ENCODE results near the gene TAF13.
"Not testable (repeated sequence)": the region's sequence is repeated elsewhere in the genome, so short reads cannot be mapped to it uniquely, and the experiment has no call there.

The TAF13 gene

DNA sequence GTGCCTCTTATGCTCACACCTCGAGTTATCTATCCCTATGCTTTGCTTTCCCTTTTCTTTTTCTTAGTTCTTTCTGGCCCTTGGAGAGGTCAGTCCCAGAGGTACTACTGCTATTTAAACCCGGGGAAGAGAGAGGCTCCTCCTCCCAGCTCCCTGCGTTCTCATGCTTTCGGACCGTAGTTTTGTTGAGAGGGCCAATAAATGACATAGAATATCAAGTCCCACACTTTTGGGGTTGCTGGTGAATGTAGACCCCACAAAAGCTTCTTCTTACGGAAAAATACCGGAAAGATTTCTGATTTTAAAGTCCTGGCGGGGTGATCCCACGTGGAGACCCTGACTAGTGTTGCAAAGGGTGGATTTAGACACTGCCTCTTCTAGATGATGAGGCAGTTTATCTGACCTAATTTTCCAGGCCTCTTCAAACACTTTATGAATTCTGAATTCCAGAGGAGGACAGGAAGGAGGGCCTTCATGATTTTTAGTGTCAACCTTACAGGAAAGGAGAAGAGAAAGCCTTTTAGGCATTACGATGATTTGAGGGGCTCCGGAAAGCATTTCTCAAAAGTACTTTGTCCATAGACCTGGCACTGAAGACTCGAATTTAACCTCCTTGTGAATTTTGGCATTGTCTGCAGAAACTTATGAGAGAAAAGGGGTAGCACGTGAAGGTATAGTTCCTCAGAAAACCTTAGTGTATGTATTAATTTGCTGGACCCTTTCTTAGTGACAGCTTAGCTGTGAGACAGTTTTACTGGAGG is 15.5 kb upstream of the TAF13 start:
- no peak for DNase-seq

DNA sequence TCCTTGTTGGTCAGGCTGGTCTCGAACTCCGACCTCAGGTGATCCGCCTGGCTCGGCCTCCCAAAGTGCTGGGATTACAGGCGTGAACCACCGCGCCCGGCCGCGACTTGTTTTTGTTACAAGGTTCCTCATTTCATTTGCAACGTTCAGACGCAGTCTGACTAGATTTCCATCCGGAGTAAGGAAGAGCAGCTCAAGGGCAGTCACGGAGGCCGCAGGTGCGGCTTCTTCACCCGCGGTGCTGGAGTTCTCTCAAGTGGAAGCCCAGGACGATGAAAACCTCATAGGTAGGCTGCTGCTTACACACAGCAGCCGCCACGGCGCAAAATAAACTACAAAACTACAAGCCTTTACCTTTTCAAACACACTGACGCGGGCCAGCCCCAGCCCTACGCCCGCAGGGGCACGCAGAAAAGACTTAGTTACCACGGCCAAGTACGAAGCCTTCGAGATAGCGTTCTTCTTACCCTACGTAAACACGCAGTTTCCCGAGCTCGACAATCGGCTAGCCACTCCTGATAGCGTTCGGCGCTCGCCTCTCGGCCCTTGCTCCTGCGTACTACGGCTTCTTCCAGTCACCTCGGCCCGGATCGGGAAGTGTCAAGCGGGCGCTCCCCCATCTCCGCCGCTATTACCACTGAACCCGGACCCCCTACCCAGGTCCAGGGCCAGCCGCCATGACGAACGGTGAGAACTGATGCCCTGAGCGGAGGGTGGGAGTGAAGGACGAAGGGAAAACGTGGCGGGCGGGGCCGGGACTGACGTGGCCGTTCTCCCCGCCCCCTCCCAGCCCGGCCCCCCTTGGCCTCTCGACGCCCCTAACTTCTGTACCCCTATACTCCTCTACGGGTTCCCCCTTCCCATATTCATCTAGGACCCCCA is 14.6 kb upstream of the TAF13 start, which contains the start of gene TMEM167B:
Gene TMEM167B, plus strand, starts transcription at position 569 of the 882 bp plus-strand sequence. Its CDS starts 109 bp downstream, at position 678.
- peak; percentile 88 to 90 for DNase-seq

DNA sequence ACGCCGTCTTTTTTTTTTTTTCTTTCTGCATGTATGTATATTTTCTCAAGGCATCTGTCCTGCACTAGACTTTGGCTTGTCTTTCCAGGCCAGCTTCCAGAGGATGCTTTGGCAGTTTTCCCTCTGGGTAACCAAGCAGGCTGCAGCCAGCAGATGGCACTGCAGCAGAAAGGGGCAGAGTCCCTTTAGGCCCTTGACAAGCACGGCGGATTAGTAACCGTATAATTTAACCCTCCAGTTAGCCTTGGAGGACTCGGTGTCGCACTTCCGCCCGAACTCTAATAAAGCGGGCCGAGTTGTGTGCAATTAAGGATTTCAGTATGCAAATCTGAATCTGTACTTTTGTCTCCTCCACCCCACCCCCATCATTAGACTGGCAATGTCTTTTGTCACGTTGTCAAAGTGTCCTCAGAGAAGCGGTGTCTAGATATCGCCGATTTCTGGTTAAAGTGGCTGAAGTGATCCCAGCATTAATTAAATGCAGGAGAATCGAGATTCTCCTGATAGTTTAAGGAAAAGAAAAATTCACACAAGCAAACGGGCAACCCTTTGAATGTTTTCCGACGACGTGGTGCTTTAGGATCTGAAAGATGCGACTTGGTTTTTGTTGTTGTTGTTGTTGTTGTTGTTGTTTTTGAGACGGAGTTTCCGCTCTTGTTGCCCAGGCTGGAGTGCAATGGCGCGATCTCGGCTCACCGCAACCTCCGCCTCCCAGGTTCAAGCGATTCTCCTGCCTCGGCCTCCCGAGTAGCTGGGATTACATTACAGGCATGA is 13.6 kb upstream of the TAF13 start:
- peak; percentile 23 to 43 for DNase-seq

DNA sequence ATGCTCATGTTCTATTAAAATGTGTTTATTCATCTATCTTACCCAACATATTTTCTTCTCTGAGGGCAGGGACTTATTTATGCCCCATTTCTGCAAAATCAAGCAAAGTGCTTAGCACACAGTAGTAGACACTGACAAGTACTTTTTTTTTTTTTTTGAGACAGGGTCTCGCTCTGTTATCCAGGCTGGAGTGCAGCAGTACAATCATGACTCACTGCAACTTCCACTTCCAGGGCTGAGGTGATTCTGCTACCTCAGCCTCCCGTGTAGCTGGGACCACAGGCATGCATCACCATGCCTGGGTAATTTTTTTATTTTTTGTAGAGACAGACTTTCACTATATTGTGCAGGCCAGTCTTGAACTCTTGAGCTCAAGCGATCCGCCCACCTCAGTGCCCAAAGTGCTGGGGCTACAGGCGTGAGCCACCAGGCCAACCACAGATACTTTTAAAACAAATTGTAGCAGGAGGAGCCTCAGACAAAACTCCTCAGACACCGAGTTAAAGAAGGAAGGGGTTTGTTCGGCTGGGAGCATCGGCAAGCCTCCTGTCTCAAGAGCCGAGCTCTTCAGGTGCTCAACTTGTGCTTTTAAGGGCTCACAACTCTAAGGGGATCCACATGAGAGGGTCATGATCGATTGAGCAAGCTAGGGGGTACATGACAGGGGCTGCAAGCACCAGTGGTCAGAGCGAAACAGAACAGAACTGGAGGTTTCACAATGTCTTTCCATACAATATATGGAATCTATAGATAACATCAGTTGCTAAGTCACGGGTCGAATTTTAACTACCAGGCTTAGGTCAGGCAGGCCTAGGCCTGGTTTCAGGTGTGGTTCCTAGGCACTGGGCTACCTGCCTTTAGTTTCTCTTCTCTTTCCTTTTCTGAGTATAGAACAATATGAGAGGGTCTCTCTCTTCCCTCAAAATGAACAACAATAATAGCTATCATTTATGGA is 9.0 kb upstream of the TAF13 start:
- DNase-seq: no peak

DNA sequence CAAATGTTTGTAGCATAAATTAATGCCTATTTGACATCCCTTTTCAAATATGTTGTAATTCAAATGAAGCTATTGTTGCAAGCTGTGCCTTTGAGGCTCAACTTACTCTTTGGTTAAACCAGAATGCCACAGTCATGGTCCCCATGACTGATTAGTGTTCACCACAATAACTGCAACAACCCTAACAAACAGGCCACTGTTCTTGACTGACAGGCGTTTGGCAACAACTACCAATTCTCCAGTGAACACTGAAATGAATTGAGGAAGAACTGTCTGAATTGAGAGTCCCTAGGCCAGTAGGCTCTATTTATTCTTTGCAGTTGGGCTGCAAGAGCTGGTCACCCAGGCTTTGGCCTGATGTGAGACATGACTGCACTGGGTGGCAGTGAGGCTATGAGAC is 8.1 kb upstream of the TAF13 start:
- no peak for DNase-seq

DNA sequence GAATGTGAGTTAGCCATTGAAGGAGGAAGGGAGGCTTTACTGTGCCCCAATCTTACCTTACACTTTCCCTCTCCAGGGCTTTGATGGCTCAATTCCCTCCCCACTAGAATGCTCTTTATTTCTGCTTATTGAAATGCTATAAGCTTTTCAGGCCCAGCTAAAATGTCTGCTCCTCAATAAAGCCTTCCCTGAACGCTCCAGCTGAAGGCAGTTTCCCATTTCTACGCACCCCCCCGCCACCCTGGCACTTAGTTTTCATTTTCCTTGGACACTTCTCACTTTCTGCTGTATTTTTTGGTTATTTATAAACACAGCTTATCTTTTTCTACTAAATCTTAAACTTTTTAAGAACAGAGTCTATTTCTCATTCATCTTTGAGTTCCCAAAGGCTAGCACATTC is 7.7 kb upstream of the TAF13 start:
- DNase-seq: no peak

DNA sequence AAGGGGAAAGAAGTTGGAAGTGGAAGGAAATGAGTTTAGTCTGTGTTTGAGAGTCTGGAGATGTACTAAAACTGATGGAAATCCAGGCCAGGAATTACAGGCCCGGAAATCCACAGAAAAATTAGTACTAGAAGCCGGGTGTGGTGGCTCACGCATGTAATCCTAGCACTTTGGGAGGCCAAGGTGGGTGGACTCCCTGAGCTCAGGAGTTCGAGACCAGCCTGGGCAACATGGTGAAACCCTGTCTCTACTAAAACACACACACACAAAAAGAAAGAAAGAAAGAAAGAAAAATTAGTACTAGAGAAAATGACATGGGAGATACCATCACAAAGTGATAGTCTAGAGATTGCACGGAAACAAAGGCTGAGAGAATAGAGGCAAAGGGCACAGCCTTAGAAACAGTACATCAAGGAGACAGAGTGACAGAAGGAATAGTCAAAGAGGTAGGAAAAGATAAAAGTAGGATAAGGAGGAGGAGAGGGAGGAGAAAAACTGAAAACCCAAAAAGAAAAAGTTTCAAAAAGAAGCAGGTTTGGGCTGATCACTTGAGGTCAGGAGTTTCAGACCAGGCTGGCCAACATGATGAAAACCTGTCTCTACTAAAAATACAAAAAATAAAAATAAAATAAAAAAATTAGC is 4.8 kb upstream of the TAF13 start:
- DNase-seq: no peak

DNA sequence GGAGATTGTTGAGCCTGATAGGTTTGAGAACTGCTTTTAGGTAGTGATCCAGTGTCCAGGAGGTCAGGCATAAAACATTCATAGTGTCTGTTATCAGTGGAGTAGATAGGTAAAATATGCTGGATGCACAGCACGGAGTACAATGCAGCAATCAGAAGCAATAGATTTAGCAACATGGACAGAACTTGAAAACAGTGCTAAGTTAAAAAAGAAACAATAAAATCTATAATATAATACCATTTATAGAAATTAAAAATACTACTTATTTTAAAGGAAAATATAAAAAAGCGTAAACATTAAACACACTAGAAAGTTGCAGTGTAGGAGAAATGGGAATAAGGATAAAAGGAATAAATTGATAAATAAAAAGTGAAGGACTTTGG is 3.4 kb upstream of the TAF13 start:
- DNase-seq: no peak

DNA sequence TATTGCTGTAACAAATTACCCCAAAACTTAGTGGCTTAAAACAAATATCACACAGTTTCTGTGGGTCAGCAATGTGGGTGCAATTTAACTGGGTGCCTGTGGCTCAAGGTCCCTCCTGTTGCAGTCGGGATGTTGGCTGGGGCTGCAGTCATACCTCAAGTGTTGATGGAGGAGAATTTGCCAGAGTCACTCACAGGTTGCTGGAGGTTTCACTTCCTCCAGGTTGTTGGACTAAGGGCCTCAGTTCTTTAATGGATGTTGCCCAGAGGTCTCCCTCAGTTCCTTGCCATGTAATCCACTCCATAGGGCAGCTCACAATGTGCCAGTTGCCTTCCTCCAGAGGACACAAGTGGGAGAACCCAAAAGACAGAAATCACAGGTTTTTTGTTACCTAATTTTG is 2.5 kb upstream of the TAF13 start:
- no peak for DNase-seq

DNA sequence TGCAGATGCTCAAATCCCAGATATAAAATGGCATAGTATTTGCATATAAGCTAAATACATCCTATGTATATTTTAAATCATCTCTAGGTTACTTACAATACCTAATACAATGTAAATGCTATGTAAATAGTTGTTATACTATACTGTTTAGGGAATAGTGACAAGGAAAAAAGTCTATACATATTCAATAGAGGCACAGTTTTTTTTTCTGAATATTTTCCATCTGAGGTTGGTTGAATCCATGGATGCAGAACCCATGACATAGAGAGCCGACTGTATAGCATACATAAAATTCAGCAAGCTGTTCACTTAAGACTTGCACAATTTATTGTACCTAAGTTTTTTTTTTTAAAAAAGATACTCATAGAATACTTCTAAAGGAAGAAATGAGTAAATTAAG is 6.5 kb downstream of the TAF13 start:
- DNase-seq: no peak

DNA sequence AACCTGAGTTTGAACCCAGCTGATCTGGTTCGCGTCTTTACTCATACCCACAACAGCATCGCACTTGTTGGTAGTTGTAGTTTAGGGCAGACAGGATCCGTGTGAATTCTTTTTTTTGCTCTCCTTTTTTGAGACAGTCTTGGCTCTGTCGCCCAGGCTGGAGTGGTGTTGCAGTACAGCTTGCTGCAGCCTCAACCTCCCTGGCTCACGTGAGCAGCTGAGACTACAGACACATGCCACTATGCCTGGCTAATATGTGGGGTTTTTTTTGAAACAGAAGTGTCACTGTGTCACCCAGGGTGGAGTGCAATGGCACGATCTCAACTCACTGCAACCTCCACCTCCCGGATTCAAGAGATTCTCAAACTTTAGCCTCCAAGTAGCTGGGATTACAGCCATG is 7.9 kb downstream of the TAF13 start:
- no peak for DNase-seq

DNA sequence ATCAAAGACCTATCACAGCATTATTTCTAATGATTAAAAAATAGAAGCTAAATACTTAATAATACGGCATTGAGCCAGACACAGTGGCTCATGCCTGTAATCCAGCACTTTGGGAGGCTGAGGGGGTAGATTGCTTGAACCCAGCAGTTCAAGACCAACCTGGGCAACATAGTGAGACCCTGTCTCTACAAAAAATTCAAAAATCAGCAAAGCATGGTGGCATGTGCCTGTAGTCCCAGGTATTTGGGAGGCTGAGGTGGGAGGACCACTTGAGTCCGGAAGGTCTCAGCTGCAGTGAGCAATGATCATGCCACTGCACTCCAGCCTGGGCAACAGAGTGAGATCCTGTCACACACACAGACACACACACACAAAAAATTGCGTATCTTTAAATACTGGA is 10.7 kb downstream of the TAF13 start:
- no peak for DNase-seq

DNA sequence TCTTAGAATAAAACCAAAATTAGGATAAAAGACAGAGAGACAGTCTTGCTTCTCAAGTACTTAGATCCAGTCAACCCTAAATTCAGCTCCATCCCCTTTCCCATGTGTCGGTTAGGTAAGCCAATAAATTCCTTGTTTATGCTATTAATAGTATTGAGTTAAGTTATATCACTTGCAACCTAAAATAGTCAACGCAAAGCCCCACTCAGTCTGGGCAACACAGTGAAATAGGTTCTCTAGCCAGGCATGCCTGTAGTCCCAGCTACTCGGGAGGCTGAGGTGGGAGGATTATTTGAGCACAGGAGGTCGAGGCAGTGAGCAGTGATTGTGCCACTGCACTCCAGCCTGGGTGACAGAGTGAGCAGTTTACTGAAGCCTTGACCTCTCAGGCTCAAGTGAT is 14.6 kb downstream of the TAF13 start:
- DNase-seq: no peak

DNA sequence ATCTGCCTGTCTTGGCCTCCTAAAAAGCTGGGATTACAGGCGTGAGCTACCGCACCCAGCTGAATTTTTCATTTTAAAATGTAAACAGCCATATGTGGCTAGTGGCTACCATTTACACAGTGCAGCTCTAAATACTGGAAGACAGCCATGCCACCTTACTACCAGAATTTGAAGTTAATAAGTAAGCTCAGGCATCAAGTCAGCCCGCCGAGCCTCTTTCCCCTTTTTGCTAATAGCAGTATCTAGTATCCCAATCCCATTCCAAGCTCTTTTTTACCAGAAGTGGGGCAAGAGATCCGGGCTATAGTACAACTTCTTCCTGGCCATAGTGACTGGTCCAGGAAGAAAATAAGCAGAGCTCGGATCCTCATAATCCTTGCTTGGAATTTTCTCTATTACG is 15.1 kb downstream of the TAF13 start:
- DNase-seq: no peak

DNA sequence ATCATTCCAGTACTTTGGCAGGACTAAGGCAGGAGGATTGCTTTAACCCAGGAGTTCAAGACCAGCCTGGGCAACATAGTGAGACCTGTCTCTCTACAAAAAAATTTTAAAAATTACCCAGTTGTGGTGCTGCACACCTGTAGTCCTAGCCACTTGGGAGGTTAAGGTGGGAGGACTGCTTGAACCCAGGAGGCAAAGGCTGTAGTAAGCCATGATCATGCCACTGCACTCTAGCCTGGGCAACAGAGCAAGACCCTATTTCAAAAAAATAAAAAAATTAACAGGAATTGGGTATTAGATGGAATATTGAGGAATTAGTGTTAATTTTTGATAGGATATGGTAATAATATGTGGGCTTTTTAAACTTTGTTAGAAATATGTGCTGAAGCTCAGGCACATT is 16.8 kb downstream of the TAF13 start:
- no peak for DNase-seq

DNA sequence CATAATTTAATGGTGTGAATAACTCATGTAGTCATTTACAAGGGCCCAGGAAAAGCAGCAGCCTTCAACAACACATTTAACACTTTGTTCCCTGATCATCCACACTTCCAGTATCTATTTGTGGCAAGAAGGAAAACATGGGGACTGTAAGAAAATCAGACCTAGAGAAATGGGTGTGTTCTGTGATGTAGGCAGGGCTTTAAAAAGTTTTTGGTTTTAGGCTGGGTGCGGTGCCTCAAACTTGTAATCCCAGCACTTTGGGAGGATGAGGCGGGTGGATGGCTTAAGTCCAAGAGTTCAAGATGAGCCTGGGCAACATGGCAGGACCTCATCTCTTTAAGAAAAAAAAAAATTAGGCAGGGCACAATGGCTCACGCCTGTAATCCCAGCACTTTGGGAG is 19.7 kb downstream of the TAF13 start:
- no peak for DNase-seq

DNA sequence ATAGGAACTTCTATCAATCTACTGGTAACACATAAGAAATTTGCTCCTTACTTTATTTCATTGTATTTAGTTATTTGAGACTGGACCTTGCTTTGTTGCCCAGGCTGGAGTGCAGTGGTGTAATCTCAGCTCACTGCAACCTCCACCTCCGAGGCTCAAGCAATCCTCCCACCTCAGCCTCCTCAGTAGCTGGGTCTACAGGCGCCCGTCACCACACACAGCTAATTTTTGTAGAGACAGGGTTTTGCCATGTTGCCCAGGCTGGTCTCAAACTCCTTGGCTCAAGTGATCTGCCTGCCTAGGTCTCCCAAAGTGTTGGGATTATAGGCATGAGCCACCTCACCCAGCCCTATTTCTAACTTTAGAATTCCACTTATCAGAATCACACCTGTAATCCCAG is 23.7 kb downstream of the TAF13 start:
- DNase-seq: not testable (repeated sequence)

DNA sequence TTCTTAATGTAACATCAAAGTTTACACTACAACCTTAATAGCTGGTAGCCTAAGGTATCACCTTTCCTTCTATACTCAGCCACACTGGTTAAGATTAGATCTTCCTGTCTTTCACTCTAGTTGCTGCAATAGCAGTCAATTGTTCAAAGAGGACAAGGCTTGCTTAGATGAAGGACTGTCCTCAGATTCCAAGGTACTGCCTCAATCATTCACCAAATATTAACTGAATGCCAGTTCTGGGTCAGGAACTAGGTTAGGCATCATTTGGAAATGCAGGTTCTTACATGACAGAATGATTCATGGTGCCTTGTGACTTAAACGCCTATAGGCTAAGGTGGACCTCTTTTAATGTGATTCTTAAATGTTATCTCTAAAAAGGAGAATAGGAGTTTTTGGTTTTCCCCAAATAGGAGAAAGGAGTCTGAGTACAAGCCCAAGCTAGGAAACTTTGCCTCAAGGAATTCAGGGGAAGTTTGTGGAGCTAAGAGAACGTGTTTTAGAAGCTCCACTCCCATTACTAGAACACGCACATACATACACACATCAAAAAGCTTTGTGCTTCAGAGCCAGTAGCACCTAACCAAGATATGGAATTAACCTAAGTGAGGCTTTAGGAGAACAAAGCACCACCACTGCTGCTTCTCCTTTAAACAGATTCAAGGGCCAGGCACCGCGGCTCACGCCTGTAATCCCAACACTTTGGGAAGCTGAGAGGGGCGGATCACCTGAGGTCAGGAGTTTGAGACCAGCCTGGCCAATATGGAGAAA is 25.4 kb downstream of the TAF13 start:
- DNase-seq: no peak

DNA sequence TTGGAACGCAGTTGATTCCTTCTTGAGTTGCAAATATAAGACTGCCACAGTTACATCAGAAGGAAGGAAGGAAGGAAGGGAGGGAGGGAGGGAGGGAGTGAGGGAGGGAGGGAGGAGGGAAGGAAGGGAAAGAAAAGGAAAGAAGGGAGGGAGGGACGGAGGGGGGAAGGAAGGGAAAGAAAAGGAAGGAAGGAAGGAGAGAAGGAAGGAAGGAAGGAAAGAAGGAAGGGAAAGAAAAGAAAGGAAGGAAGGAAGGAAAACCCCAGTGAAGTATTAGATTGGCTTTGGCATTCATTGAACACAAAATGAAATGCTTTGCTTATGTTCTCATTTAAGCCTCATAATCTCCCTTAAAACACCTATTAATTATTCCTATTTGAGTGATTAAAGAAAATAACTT is 27.5 kb downstream of the TAF13 start:
- no peak for DNase-seq

DNA sequence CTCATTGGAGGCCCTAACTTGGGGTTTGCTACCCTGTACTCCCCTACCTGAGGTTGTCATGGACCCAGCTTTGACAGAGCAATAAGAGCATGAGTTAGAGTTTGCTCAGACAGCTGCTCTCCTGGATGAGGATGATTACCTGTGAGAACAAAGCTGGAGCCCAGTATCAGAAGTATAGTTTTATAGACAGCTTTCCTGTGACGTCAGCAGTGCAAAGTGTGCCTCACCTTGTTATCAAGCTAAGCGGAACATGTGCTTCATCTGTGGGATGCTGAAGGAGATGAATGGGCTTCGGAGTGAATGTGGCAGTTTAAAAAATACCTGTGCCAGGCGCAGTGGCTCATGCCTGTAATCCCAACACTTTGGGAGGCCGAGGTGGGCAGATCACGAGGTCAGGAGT is 28.5 kb downstream of the TAF13 start:
- DNase-seq: no peak

DNA sequence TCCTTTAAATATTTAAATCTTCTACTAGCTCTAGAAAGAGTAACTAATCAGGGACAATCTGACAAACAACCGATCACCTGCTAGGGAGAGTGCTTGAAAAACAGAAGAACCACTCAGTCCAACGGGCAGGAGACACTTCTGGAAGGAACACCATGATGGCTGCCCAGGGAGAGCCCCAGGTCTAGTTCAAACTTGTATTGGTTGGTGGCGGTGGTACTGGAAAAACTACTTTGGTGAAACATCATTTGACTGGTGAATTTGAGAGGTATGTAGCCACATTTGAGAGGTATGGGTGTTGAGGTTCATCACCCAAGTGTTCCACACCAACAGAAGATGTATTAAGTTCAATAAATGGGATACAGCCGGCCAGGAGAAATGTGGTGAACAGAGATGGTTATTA is 29.1 kb downstream of the TAF13 start:
- DNase-seq: no peak

Data from CD4-positive, alpha-beta T cell treated with Interleukin-1 beta for 1 hour (primary cell).